HepG2 (cell line): ENCODE data around the gene ELAVL2. TPM values are rescaled to one million over a fixed set of nuclear protein-coding genes. Genes with fewer than 3 reads are reported as not detected.

Experiments used
- ATAC-seq: fragments of 200-7000 bp; cut with Tn5 transposase; 3 replicates; pipeline ENCODE4 v1.9.1; 2020; ENCODE audit warnings: mild to moderate bottlenecking, moderate library complexity
- BruUV-seq: library from RNA; stranded (reverse); fragments of 400-500 nt; replicated peaks from 2 replicates; lab custom pipeline; 2021; lab: Mats Ljungman, UMichigan
- CTCF ChIA-PET: fragments of 300-600 bp; formaldehyde crosslinking; extraction: SDS; loops from one replicate; lab custom pipeline; 2021; ENCODE audit warnings: low total read pairs, inconsistent platforms, low intra/inter-chr PET ratio; lab: Yijun Ruan, JAX
- POLR2A ChIA-PET: fragments of 350-600 bp; sonication (Branson Sonifier 250); formaldehyde crosslinking; loops from one replicate; lab custom pipeline; 2020; ENCODE audit warnings: antibody characterized with exemption, inconsistent platforms; lab: Yijun Ruan, JAX
- DNase-seq: peaks from one replicate; pipeline ENCODE4 v3.0.0-alpha.2; 2015; ENCODE audit warnings: low spot score
- FAIRE-seq: peaks from 3 replicates; lab custom pipeline; 2011; peaks lifted over from hg19 to GRCh38; lab: Jason Lieb, UNC
- H2AFZ ChIP-seq: one replicate; pipeline ENCODE4 v1.6.1; 2011; ENCODE audit warnings: low read length, inconsistent platforms
- H3K27ac ChIP-seq: fragments of 300-600 bp; 3 replicates; pipeline ENCODE4 v1.8.0; 2011; ENCODE audit warnings: mixed run types, mild to moderate bottlenecking, mixed read lengths, low read length, inconsistent platforms; ENCODE audit not compliant: insufficient read depth; ENCODE audit errors: extremely low read length
- H3K27me3 ChIP-seq, 2 experiments: fragments of 200-600 bp in 1 of 2; 2 replicates in 1 of 2; 3 replicates in 1 of 2; pipeline versions ENCODE4 v1.6.0 to v1.8.0; 2011; ENCODE audit warnings: low read length in 2 of 2, mild to moderate bottlenecking in 2 of 2, moderate library complexity in 2 of 2, inconsistent platforms in 1 of 2; ENCODE audit not compliant: insufficient read depth in 2 of 2, control insufficient read depth in 1 of 2
- H3K36me3 ChIP-seq, 2 experiments: fragments of 200-600 bp in 1 of 2; replicated peaks in 1 of 2; 2 replicates in 1 of 2; 3 replicates in 1 of 2; pipeline versions ENCODE4 v1.5.1 to v1.8.0; 2011; ENCODE audit warnings: low read length in 2 of 2, inconsistent platforms in 1 of 2; ENCODE audit not compliant: insufficient read depth in 2 of 2, control insufficient read depth in 1 of 2
- H3K4me1 ChIP-seq: 2 replicates; pipeline ENCODE4 v1.5.1; 2012; ENCODE audit warnings: low read length, inconsistent platforms; ENCODE audit not compliant: insufficient read depth
- H3K4me2 ChIP-seq: 2 replicates; pipeline ENCODE4 v1.6.0; 2011; ENCODE audit warnings: low read depth, low read length, inconsistent platforms
- H3K4me3 ChIP-seq, 3 experiments: fragments of 200-600 bp in 1 of 3; sonication (generic), shearing (Covaris generic) in 1 of 3; replicated peaks in 1 of 3; 2 replicates each; pipeline ENCODE4 v1.5.1; 2011 to 2016; ENCODE audit warnings: low read length in 3 of 3, inconsistent platforms in 2 of 3, low read depth in 2 of 3, mild to moderate bottlenecking in 2 of 3, control low read depth in 1 of 3, mixed read lengths in 1 of 3; ENCODE audit not compliant: insufficient read depth in 1 of 3
- H3K79me2 ChIP-seq: one replicate; pipeline ENCODE4 v1.6.1; 2011; ENCODE audit warnings: low read length, inconsistent platforms; ENCODE audit not compliant: insufficient read depth
- H3K9ac ChIP-seq: 2 replicates; pipeline ENCODE4 v1.6.0; 2011; ENCODE audit warnings: mild to moderate bottlenecking, low read depth, low read length, inconsistent platforms; ENCODE audit not compliant: insufficient read depth
- H3K9me3 ChIP-seq: 2 replicates; pipeline ENCODE4 v1.5.1; 2012; ENCODE audit warnings: mild to moderate bottlenecking, low read length
- H4K20me1 ChIP-seq: 2 replicates; pipeline ENCODE4 v1.6.0; 2011; ENCODE audit warnings: inconsistent platforms, mild to moderate bottlenecking, low read length, moderate library complexity; ENCODE audit not compliant: insufficient read depth
- AFF4 ChIP-seq: sonication (generic); formaldehyde crosslinking; IDR thresholded peaks from 2 replicates; pipeline ENCODE4 v1.4.0; 2020; ENCODE audit warnings: missing genetic modification reagents
- AKNA ChIP-seq: sonication (generic); formaldehyde crosslinking; IDR thresholded peaks from 2 replicates; pipeline ENCODE4 v1.4.0; 2020; ENCODE audit warnings: missing genetic modification reagents, borderline replicate concordance
- ATF3 ChIP-seq: sonication (generic); formaldehyde crosslinking; IDR thresholded peaks from 2 replicates; pipeline ENCODE4 v1.4.0; 2020; ENCODE audit warnings: missing genetic modification reagents
- MXD4 ChIP-seq: IDR thresholded peaks from 2 replicates; pipeline ENCODE4 v1.6.1; 2016; ENCODE audit warnings: mild to moderate bottlenecking, missing biosample characterization, missing genetic modification reagents
- RARA ChIP-seq: IDR thresholded peaks from 2 replicates; pipeline ENCODE4 v1.6.1; 2016; ENCODE audit warnings: missing genetic modification reagents, missing compliant biosample characterization
- SRF ChIP-seq: IDR thresholded peaks from 2 replicates; pipeline ENCODE4 v1.6.1; 2011; ENCODE audit warnings: mild to moderate bottlenecking, low read depth, low read length, moderate library complexity
- ZNF329 ChIP-seq: sonication (generic); formaldehyde crosslinking; IDR thresholded peaks from 2 replicates; pipeline ENCODE4 v1.9.0; 2021; ENCODE audit warnings: low read depth, mild to moderate bottlenecking, missing genetic modification reagents
- ZNF503 ChIP-seq: sonication (generic); formaldehyde crosslinking; IDR thresholded peaks from 2 replicates; pipeline ENCODE4 v1.4.0; 2020; ENCODE audit warnings: missing genetic modification reagents
- ZNF546 ChIP-seq: sonication (generic); formaldehyde crosslinking; conservative IDR thresholded peaks from 2 replicates; pipeline ENCODE4 v1.8.1; 2023; ENCODE audit warnings: mild to moderate bottlenecking, missing genetic modification reagents
- ZNF800 ChIP-seq: sonication (generic); formaldehyde crosslinking; IDR thresholded peaks from 2 replicates; pipeline ENCODE4 v1.4.0; 2020; ENCODE audit warnings: missing genetic modification reagents
- WGBS: methylation state at CpG from one replicate; pipeline ENCODE4 v1.1.6; 2017; ENCODE audit warnings: low lambda C conversion rate; 5-methylcytosine and 5-hydroxymethylcytosine counted together
- in situ Hi-C: cut with HindIII; loops from 2 replicates; pipeline ENCODE4 v1.10.0; 2017; ENCODE audit warnings: low pct_unique_long_range_greater_than_20kb; ENCODE audit not compliant: extremely low pct_ligation_motif_present
- intact Hi-C: fragments of 100-400 bp; cut with micrococcal nuclease; formaldehyde crosslinking; loops from one replicate; pipeline ENCODE4 v1.10.0; 2022; ENCODE audit not compliant: unreplicated experiment
- polyA plus RNA-seq, 8 experiments: library from polyadenylated mRNA; depleted of rRNA in 3 of 8; stranded (reverse) in 7 of 8; unstranded in 1 of 8; fragments of >200 nt; fragmentation: Illumina TruSeq in 4 of 8; extraction: Trizol in 4 of 8; gene quantifications; 2 replicates each; pipeline versions ENCODE4 v1.2.1 to v1.2.3, GENCODE V29; 2011 to 2016; ENCODE audit warnings: low read depth in 4 of 8, missing spikeins in 1 of 8, mixed read lengths in 1 of 8; ENCODE audit not compliant: insufficient read depth in 1 of 8
- total RNA-seq, 5 experiments: library from RNA; depleted of rRNA; stranded (reverse); fragments of >200 nt; fragmentation: Illumina TruSeq; extraction: Trizol; gene quantifications; 2 replicates each; pipeline ENCODE4 v1.2.3, GENCODE V29; 2016; ENCODE audit warnings: low read depth in 1 of 5

The ELAVL2 gene
- total and polyA plus RNA-seq, 2 of the 13 experiments (the other 11 are each of a cell fraction or from before 2014, with no cell fraction given), result not detected

- ChIA-PET POLR2A (no interaction called here), CTCF (no interaction called here)
- H4K20me1 ChIP-seq, result no peaks in the 10 kb centered on the region
- TF ChIP-seq ZNF800 (CRISPR knock-in tag) (no peak), MXD4 (CRISPR knock-in tag) (no peak), AKNA (CRISPR knock-in tag) (no peak), ATF3 (CRISPR knock-in tag) (no peak), RARA (CRISPR knock-in tag) (no peak), ZNF546 (CRISPR knock-in tag) (no peak), AFF4 (CRISPR knock-in tag) (no peak), SRF (no peak), ZNF329 (CRISPR knock-in tag) (no peak), ZNF503 (CRISPR knock-in tag) (no peak)
Observed at GRCh38 chr9:23823986-23824829, 1.8 kb downstream of the ELAVL2 start.

More at GRCh38 chr9:23823986-23824829, 1.8 kb downstream of the ELAVL2 start:
- Histone ChIP-seq H3K4me2 (no peak overlapping the region), H3K27me3 (peaks cover 0 to 11% of the 10 kb centered on the region in 2 experiments; a peak in 3 of 5 replicates), H3K27ac (no peak overlapping the region), H3K9ac (no peak overlapping the region), H3K9me3 (no peaks in the 10 kb centered on the region), H3K79me2 (no peaks in the 10 kb centered on the region), H3K36me3 (no peaks in the 10 kb centered on the region), H3K4me3 (no peak overlapping the region), H3K4me1 (no peaks in the 10 kb centered on the region), H2AFZ (no peak overlapping the region)
- ATAC-seq, result no peak
- BruUV-seq, result no TSS peak
- no peak for DNase-seq
- intact Hi-C loops, result no loop called here
- FAIRE-seq, result no peak
- in situ Hi-C loops, result no loop called here
- 26% methylated on average over 22 of the region's 36 CpGs for WGBS
